Measurements from ENCODE around the gene INPP5K.
A peak's percentile ranks its signal among the peaks of the same experiment; 100 is the strongest.

Gene INPP5K

GRCh38 chr17:1504866-1505265 lies 11.5 kb downstream of the INPP5K start:
- no peak for DNase-seq

DNA sequence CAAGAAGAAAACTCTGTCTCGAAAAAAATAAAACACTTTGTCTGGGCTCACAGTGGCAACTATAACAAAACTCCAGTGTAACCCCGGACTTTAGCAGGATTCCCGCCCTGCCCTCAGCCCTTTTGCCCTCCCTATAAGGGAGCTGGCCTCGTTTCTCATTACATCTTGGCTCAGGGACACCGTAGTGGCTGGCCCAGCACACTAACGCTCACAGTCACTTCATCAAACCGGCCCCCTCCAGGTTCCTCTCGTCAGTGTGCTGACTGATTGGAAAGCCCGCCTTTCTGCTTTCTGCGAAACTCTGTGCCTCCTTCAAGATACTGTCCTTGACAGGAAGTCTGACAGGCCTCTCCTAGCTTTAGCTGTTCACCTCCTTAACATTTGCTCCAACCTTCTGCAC lies 12.7 kb downstream of the INPP5K start:
- DNase-seq = no peak

DNA sequence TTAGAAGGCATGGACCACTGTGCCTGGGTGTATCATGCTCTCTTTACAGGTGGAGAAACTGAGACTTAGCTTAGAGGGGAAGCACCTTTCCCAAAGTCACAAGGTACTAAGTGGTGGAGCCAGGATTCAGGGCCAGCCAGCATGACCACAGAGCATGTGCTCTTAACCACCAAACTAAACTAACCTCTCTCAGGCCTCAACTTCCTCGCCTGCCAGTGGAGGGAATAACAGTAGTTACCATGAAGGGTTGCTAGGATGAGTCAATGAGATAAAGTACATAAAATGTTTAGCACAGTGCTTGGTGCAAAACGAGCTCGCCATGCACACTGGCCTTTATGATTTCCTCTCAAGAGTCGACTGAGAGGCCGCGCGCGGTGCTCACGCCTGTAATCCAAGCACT lies 17.5 kb downstream of the INPP5K start:
- DNase-seq = no peak

DNA sequence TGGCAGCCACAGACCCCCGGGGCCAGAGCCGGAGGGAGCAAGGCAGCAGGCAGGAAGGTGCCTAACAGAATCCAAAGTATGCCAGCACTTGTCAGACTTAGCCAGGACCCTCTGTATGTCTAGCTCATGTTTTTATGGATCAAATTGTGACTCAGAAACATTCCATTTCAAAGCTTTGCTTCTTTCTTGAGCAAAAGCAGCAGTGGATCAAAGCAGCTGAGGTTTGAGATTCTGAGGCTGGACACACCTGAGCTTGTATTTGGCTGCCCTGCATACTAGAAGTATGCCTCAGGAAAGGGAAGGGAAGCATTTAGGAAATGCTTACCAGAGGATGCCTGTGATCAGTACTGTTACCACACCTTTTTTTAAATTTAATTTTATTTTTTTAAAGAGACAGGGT lies 18.2 kb downstream of the INPP5K start:
- DNase-seq = no peak

GRCh38 chr17:1497831-1498230 lies 18.6 kb downstream of the INPP5K start:
- DNase-seq = no peak

- no peak for DNase-seq
Measured at GRCh38 chr17:1496869-1497268, 19.5 kb downstream of the INPP5K start.

DNA sequence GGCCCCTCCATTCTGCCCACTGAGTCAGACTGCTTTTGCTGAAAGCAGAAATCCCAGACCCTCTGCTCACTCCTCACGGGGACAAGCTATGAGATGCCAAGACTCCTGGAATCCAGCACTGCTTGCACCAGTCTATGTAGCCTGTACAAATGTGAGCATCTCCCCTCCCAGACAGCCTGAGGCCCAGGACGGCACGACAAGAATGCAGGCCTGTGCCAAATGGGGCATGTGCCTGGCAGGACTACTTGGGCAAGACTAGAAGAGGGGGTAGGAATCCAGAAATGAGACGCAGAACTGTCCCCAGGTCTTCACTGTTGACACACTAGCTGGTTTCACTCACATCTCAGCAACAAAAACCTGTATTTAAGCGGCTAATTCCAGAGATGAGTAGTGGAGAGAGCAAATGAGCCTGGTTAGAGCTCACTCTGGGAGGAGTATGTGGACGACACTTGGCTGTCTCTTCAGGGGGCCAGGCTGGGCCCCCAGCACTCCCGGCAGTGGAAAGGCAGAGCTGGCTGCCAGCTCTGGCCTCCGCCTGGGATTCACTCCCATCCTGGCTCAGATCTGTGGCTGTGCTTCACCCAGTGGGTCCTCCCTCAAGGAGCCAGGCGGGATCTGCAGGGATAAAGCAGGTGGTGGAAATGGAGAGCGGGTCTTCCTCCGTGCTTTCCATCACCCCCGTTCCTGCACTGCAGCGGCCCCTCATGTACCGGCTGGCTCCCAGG lies 21.0 kb downstream of the INPP5K start:
- no peak for DNase-seq

DNA sequence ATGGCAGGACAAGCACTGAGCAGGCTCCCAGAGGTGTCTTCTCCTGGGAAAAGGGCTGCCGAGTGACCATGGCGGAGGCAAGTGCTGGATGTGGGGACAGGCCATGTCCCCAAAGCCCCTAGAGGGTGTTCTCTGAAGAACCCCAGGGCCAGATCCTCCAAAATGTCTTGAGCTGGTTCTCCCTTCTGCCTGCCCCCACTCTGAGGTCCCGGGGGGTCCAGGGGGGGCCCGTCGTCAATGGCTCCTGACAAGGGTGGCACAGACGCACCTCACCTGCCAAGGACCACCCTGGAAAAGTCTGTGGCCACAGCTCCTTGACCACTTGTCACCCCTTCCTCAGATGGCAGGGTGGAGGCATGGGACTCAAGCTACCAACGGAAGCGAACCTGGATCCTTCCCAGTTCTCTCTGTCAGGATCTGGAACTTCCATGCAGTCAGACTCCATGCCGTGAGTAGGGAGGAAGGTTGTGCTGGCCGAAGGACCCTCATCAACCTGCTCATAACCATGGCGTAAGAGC lies 21.6 kb downstream of the INPP5K start:
- no peak for DNase-seq

GRCh38 chr17:1494203-1494602 lies 22.2 kb downstream of the INPP5K start:
- DNase-seq = no peak

GRCh38 chr17:1493291-1493980 lies 23.0 kb downstream of the INPP5K start:
- no peak for DNase-seq

DNA sequence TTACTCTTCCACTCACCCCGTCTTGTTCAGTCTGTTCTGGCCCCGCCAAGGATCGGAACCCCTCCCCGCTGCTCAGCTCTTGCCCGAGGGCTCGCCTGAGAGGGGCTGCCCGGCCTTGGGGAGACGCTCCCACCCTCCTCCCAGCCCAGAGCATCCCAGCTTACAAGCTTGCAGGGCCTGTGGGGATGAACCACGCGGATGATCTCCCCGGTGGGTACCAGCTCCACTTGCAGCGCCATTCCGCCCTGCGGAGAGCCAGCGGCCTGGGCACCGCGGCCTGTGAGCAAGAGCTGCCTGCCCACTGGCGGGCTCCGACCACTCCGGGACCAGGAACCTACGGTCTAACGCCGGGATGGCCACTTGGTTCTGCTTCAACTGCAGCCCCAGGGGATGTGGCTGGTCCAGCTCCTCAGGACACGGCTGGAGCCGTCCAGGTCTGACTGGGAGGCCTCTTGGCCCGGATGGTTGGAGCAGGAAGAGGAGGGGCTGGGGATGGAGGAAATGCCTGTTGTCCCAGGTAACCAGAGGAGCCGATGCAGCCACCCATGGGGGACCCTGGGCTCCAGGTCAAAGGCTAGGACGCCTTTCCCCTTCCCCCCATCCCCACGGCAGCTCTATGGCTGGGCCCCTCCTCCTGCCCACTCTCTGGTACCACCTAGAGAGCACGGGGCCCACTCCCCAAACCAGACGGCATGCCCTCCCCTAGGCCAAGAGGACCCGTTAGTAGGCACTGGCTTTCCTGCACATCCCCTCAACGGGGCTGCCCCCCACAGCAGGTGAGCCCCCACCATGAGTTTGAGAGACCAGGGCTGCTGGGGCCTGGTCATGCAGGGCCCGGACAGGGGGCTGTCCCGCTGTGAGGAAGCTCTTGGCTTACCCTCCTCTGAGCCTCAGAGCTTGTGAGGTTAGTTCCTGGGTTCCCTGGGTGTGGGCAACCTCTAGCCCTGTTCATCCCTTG lies 23.9 kb downstream of the INPP5K start, which contains the start of gene MYO1C:
Gene MYO1C (minus strand): TSS at position 438 of the 958 bp plus-strand sequence. CDS start 199 bp downstream, at position 239.
- DNase-seq = no peak

DNA sequence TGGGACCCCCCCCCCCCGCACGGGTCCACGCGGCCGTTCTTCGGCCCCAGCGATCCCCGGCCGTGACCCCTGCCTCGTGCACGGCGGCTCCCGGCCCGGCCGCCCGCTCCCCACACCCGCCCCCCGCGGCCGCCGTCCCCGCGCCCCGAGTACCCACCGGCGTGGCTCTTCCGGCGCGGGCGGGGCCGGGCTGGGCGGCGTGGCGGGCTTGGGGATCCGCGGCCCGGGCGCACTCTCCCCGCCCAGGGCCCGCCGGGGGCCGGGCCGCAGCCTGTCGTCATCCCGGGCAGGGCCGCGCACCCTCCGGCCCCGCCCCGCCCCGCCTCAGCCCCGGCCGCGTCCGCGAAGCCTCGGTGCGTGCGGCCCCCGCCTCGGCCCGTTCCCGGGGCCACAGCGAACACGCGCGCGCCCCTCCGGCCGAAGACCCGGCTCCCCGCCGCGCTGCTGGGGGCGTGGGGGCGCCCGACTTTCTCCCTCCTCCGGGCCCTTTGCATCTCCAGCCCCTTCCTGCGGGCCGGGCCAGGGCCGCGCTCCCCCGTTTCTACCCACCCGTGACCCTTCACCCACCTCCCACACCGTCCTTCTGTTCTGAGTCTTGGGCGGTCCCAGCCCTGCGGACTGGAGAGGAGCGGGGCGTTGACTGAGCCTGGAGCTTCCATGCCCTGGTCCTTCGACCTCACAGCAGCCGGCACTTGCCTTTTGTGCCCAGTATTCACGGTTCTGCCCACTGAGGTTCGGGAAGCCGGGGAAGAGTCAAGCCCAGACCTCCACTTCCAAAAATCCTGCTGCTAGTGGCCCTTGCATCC lies 24.8 kb downstream of the INPP5K start:
- no peak for DNase-seq

- peak; percentile 56 to 67 for DNase-seq
Measured at GRCh38 chr17:1490643-1491442, 25.6 kb downstream of the INPP5K start.

GRCh38 chr17:1488826-1489270 lies 27.6 kb downstream of the INPP5K start:
- DNase-seq = no peak

- DNase-seq = peak; percentile 68
Measured at GRCh38 chr17:1487939-1488825, 28.2 kb downstream of the INPP5K start.

DNA sequence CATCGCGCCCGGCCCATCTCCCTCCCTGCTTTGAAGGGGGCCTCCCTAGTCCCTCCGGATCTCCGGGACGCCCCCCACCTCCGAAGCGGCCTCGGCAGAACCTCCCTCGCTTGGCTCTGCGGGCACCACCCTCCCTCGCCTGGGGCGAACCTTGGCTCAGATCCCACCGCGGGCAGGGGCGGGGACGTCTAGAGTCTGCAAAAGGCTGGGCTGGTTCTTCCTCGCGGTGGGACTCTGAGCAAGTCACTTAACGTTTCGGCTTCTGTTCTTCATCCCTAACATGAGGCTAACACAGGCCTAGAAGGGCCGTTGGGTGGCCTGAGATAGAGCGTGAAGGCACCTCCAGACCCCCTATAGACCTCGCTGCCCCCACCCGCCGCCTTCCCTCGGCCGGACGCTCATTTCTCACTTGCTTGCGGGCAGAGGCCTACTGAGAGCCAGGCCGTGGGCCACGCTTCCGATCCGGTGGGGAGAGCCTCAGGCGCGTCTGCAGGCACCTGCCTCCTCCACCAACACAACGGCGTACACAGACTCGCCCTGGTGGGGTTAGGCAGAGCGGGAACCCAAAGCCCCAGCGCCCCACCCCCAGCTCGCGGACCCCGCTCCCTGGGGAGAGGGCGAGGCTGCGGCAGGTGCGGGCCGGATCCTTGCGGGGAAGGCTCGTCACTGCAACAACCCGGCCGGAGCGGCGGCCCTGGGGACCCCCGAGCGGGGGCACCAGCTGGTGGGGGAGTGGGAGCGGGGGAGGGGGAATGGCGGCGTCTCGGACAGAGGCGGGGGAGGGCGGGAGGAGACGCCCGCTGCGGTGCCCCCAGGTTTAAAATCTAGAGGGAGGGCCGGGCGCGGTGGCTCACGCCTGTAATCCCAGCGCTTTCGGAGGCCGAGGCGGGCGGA lies 29.4 kb downstream of the INPP5K start:
- peak; percentile 58 to 63 for DNase-seq

GRCh38 chr17:1485423-1486376 lies 30.7 kb downstream of the INPP5K start:
- DNase-seq = peak in 1 of 2 donors; percentile 58

Measured in stimulated activated CD4-positive, alpha-beta T cell treated with anti-CD3 and anti-CD28 coated beads, Interleukin-2, amount 100 ng/mL, for 48 hours (primary cell).